K562 (cell line): ENCODE measurements around the gene POFUT2. TPM values are rescaled to one million over a fixed set of nuclear protein-coding genes. Genes with fewer than 3 reads are reported as not detected.
A peak's percentile ranks its signal among the peaks of the same experiment; 100 is the strongest.

Source experiments
- ATAC-seq: fragments of 200-7000 bp; cut with Tn5 transposase; 3 replicates; pipeline ENCODE4 v1.9.1; 2020; ENCODE audit warnings: moderate library complexity
- BruUV-seq: library from RNA; stranded (reverse); fragments of 400-500 nt; replicated peaks from 2 replicates; lab custom pipeline; 2021; lab: Mats Ljungman, UMichigan
- CTCF ChIA-PET: fragments of 300-600 bp; formaldehyde crosslinking; extraction: SDS; loops from one replicate; lab custom pipeline; 2021; ENCODE audit warnings: low intra/inter-chr PET ratio; lab: Yijun Ruan, JAX
- POLR2A ChIA-PET: fragments of 300-600, 350-650 bp; sonication (Branson Sonifier 250); formaldehyde crosslinking; extraction: SDS; loops from one replicate; lab custom pipeline; 2021; ENCODE audit warnings: antibody characterized with exemption, inconsistent platforms; lab: Yijun Ruan, JAX
- DNase-seq, 4 experiments: peaks; one replicate each; pipeline versions ENCODE4 v3.0.0 to v3.0.0-alpha.2; 2011 to 2018; ENCODE audit warnings: low spot score in 3 of 4, mixed read lengths in 3 of 4; ENCODE audit errors: extremely low read depth in 1 of 4
- FAIRE-seq: peaks from 2 replicates; lab custom pipeline; 2011; peaks lifted over from hg19 to GRCh38; lab: Jason Lieb, UNC
- H2AFZ ChIP-seq: 2 replicates; pipeline ENCODE4 v1.6.0; 2011; ENCODE audit warnings: low read depth, low read length, control low read depth, inconsistent platforms
- H3K27ac ChIP-seq: fragments of 200-600 bp; 3 replicates; pipeline ENCODE4 v1.8.0; 2011; ENCODE audit warnings: low read depth, mild to moderate bottlenecking, control low read depth, inconsistent platforms, low read length, moderate library complexity, mixed read lengths; ENCODE audit errors: extremely low read depth
- H3K27me3 ChIP-seq, 2 experiments: fragments of 300-600 bp in 1 of 2; 2 replicates in 1 of 2; 3 replicates in 1 of 2; pipeline versions ENCODE4 v1.6.0 to v1.8.0; 2011; ENCODE audit warnings: inconsistent platforms in 2 of 2, low read length in 2 of 2, mild to moderate bottlenecking in 1 of 2, mixed read lengths in 1 of 2, moderate library complexity in 1 of 2; ENCODE audit not compliant: control insufficient read depth in 2 of 2, insufficient read depth in 2 of 2
- H3K36me3 ChIP-seq: fragments of 300-600 bp; 3 replicates; pipeline ENCODE4 v1.8.0; 2011; ENCODE audit warnings: mild to moderate bottlenecking, low read length, inconsistent platforms; ENCODE audit not compliant: control insufficient read depth, insufficient read depth
- H3K4me1 ChIP-seq, 2 experiments: fragments of 200-600 bp in 1 of 2; replicated peaks in 1 of 2; 2 replicates in 1 of 2; 3 replicates in 1 of 2; pipeline versions ENCODE4 v1.5.1 to v1.8.0; 2011; ENCODE audit warnings: inconsistent platforms in 2 of 2, low read length in 2 of 2, mild to moderate bottlenecking in 1 of 2, mixed read lengths in 1 of 2, moderate library complexity in 1 of 2; ENCODE audit not compliant: control insufficient read depth in 2 of 2, insufficient read depth in 2 of 2
- H3K4me2 ChIP-seq: 2 replicates; pipeline ENCODE4 v1.6.1; 2011; ENCODE audit warnings: low read length, control low read depth, inconsistent platforms, mixed read lengths; ENCODE audit not compliant: insufficient read depth
- H3K4me3 ChIP-seq: fragments of 200-600 bp; sonication (generic), shearing (Covaris generic); 2 replicates; pipeline ENCODE4 v1.5.1; 2016; ENCODE audit warnings: control low read depth, inconsistent platforms
- H3K79me2 ChIP-seq: fragments of 200-600 bp; 3 replicates; pipeline ENCODE4 v1.8.0; 2011; ENCODE audit warnings: low read length, inconsistent platforms; ENCODE audit not compliant: control insufficient read depth, insufficient read depth
- H3K9ac ChIP-seq, 2 experiments: 2 replicates each; pipeline versions ENCODE4 v1.6.0 to v1.6.1; 2011; ENCODE audit warnings: low read depth in 2 of 2, low read length in 2 of 2, control low read depth in 1 of 2, inconsistent platforms in 1 of 2, mild to moderate bottlenecking in 1 of 2, mixed read lengths in 1 of 2; ENCODE audit not compliant: insufficient read depth in 1 of 2
- H3K9me1 ChIP-seq: one replicate; pipeline ENCODE4 v1.6.0; 2011; ENCODE audit warnings: inconsistent platforms, mild to moderate bottlenecking, low read length, moderate library complexity; ENCODE audit not compliant: control insufficient read depth, insufficient read depth
- H3K9me3 ChIP-seq: replicated peaks from 2 replicates; pipeline ENCODE4 v1.5.1; 2011; ENCODE audit warnings: low read depth, low read length, inconsistent platforms; ENCODE audit not compliant: control insufficient read depth, insufficient read depth
- H4K20me1 ChIP-seq: replicated peaks from 2 replicates; pipeline ENCODE4 v1.6.1; 2011; ENCODE audit warnings: low read length, inconsistent platforms, mixed read lengths; ENCODE audit not compliant: control insufficient read depth, insufficient read depth
- CREB1 ChIP-seq, 2 experiments: sonication (generic) in 1 of 2; formaldehyde crosslinking in 1 of 2; IDR thresholded peaks; 2 replicates each; pipeline versions ENCODE4 v1.6.1 to v1.8.0; 2012 to 2022; ENCODE audit warnings: inconsistent platforms in 1 of 2, mild to moderate bottlenecking in 1 of 2, missing genetic modification reagents in 1 of 2, moderate library complexity in 1 of 2
- PTTG1 ChIP-seq: fragments of 450-650 bp; IDR thresholded peaks from 2 replicates; pipeline ENCODE4 v1.6.1; 2016; ENCODE audit warnings: low read depth, mild to moderate bottlenecking, missing genetic modification characterization, missing compliant biosample characterization
- RAD21 ChIP-seq, 2 experiments: fragments of 250-450 bp in 1 of 2; fragments of 450-650 bp in 1 of 2; sonication (Bioruptor Pico) in 1 of 2; formaldehyde crosslinking in 1 of 2; IDR thresholded peaks in 1 of 2; conservative IDR thresholded peaks in 1 of 2; 2 replicates each; pipeline versions ENCODE4 v1.4.0 to v1.8.0; 2020 to 2022; ENCODE audit warnings: mild to moderate bottlenecking in 2 of 2, moderate library complexity in 1 of 2
- SRF ChIP-seq, 2 experiments: fragments of 250-450, 450-650 bp in 1 of 2; sonication (Bioruptor Pico) in 1 of 2; sonication (generic) in 1 of 2; formaldehyde crosslinking; IDR thresholded peaks; 2 replicates each; pipeline versions ENCODE4 v1.5.0 to v1.5.1; 2020 to 2022; ENCODE audit warnings: mild to moderate bottlenecking in 1 of 2, missing genetic modification reagents in 1 of 2
- XRCC5 ChIP-seq: fragments of 200-400 bp; formaldehyde crosslinking; IDR thresholded peaks from 2 replicates; pipeline ENCODE4 v1.6.1; 2017; ENCODE audit warnings: low read depth, mild to moderate bottlenecking, low read length
- YY1 ChIP-seq, 3 experiments: IDR thresholded peaks; 2 replicates each; pipeline ENCODE4 v1.6.1; 2011; ENCODE audit warnings: low read length in 2 of 3, mild to moderate bottlenecking in 2 of 3, moderate library complexity in 2 of 3, borderline replicate concordance in 1 of 3, control low read depth in 1 of 3, low read depth in 1 of 3; ENCODE audit not compliant: insufficient read depth in 3 of 3, insufficient replicate concordance in 2 of 3, control insufficient read depth in 1 of 3, insufficient read length in 1 of 3; ENCODE audit errors: extremely low read depth in 1 of 3
- ZFP36 ChIP-seq: fragments of 150-350 bp; IDR thresholded peaks from 2 replicates; pipeline ENCODE4 v1.6.1; 2018; ENCODE audit warnings: low read length, low read depth; ENCODE audit not compliant: partially characterized antibody
- ZNF239 ChIP-seq: fragments of 250-450 bp; sonication (Bioruptor Pico); IDR thresholded peaks from 2 replicates; pipeline ENCODE4 v1.4.0; 2020; ENCODE audit warnings: mild to moderate bottlenecking
- WGBS: fragments of 100-300 bp; shearing (Covaris generic); methylation state at CpG from one replicate; pipeline ENCODE4 v1.1.6; 2016; ENCODE audit warnings: low coverage, mixed read lengths; ENCODE audit not compliant: insufficient coverage; ENCODE audit errors: missing lambda C conversion rate; 5-methylcytosine and 5-hydroxymethylcytosine counted together
- in situ Hi-C: fragments of 300-500 bp; cut with MboI; formaldehyde crosslinking; loops from 4 replicates; pipeline ENCODE4 v1.15.0; 2018; ENCODE audit warnings: inconsistent platforms, mixed read lengths
- intact Hi-C: fragments of 100-400 bp; cut with micrococcal nuclease; formaldehyde crosslinking; loops from 2 replicates; pipeline ENCODE4 v1.14.2; 2022
- polyA plus RNA-seq, 8 experiments: library from polyadenylated mRNA; depleted of rRNA in 4 of 8; stranded (reverse) in 5 of 8; unstranded in 3 of 8; fragments of >200 nt; fragmentation: Nextera tagmentation in 2 of 8; fragmentation: Illumina TruSeq in 1 of 8; extraction: Ambion mirVana in 2 of 8; extraction: Trizol in 1 of 8; gene quantifications; 2 replicates each; pipeline versions ENCODE4 v1.2.1 to v1.2.3, GENCODE V29; 2011 to 2014; ENCODE audit warnings: inconsistent platforms in 1 of 8, missing spikeins in 1 of 8
- total RNA-seq, 7 experiments: library from RNA; depleted of rRNA in 6 of 7; stranded (reverse); fragments of >200 nt in 6 of 7; fragmentation: Illumina TruSeq in 2 of 7; extraction: Trizol in 2 of 7; gene quantifications; 2 replicates each; pipeline versions ENCODE4 v1.2.1 to v1.2.3, GENCODE V29; 2011 to 2021; ENCODE audit warnings: low replicate concordance in 1 of 7
- TF ChIP-seq, protein P1 (sequence below): fragments of 450-650 bp; IDR thresholded peaks from 2 replicates; pipeline ENCODE4 v1.6.1; 2016; ENCODE audit warnings: missing biosample characterization, missing genetic modification characterization
- TF ChIP-seq, protein P2 (sequence below): fragments of 250-450 bp; sonication (Bioruptor Pico); IDR thresholded peaks from 2 replicates; pipeline ENCODE4 v1.5.0; 2021; ENCODE audit warnings: mild to moderate bottlenecking, moderate library complexity
- TF ChIP-seq, protein P3 (sequence below), 3 experiments: fragments of 200-800 bp in 1 of 3; sonication (Bioruptor generic) in 1 of 3; sonication (generic) in 1 of 3; formaldehyde crosslinking in 1 of 3; IDR thresholded peaks; 2 replicates each; pipeline versions ENCODE4 v1.6.1 to v1.8.0; 2016 to 2022; ENCODE audit warnings: mild to moderate bottlenecking in 2 of 3, missing compliant biosample characterization in 2 of 3, missing genetic modification characterization in 2 of 3, missing genetic modification reagents in 1 of 3
- TF ChIP-seq, protein P4 (sequence below): fragments of 450-650 bp; IDR thresholded peaks from one replicate; pipeline ENCODE4 v1.6.1; 2018; ENCODE audit warnings: mild to moderate bottlenecking, moderate library complexity; ENCODE audit not compliant: partially characterized antibody

Gene POFUT2
- total and polyA plus RNA-seq, 9 of the 15 experiments (the other 6 are each of a cell fraction or from before 2014, with no cell fraction given): 1.1 to 24.2 (median 11.0) TPM

DNA sequence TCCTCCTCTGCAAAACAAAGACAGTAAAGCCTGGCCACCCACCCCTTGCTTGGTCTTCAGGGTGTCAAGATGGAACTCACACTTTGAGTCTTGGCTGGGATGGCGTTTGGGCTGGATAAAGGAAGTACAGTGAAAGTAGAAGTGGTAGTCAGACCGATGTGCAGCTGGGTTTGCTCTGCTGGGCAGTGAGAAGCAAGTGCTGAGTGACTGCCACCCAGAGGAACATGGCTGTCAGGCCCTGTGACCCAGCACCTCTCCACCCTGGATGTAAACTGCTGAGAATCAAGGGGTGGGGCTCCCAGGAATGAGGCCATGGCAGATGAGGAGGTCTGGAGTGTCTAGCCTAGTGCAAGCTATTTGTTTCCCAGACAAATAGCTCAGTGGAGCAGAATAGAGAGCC is 51.2 kb downstream of the POFUT2 start:
- 4% methylated on average over 2 of the region's 2 CpGs for WGBS
- POLR2A ChIA-PET: interaction anchor here (0.6 to 1.7 kb wide), 4 partner anchors 9 to 1292 kb away, joined by 3 to 4 read pairs (median 3); no protein-coding TSS in a partner anchor
- H3K27ac ChIP-seq: no peak overlapping the region
- H3K9ac ChIP-seq: no peak overlapping the region
- no peaks in the 10 kb centered on the region for H4K20me1 ChIP-seq
- BruUV-seq: no TSS peak
- H3K79me2 ChIP-seq: no peaks in the 10 kb centered on the region
- FAIRE-seq (no peak), DNase-seq (no peak), ATAC-seq (peak; percentile 75)
- H3K36me3 ChIP-seq: no peaks in the 10 kb centered on the region
- in situ Hi-C loops: no loop called here
- no peaks in the 10 kb centered on the region for H3K9me1 ChIP-seq
- peaks cover 0 to 9% of the 10 kb centered on the region in 2 experiments; a peak in 1 of 5 replicates for H3K4me1 ChIP-seq
- H3K9me3 ChIP-seq: no peaks in the 10 kb centered on the region
- no peak overlapping the region for H2AFZ ChIP-seq
- intact Hi-C loops: no loop called here
- H3K4me3 ChIP-seq: no peak overlapping the region
- no peak overlapping the region for H3K4me2 ChIP-seq
- H3K27me3 ChIP-seq: peaks cover 37 to 39% of the 10 kb centered on the region in 2 experiments; a peak in 4 of 5 replicates
- CTCF ChIA-PET: no interaction called here
- TF ChIP-seq ZNF239 (CRISPR knock-in tag) (no peak), RAD21 (CRISPR knock-in tag; conservative IDR thresholded peaks at IDR 0.05 in 1 of 2, IDR thresholded peaks at IDR 0.05 in 1 of 2) (peak in 1 of 2 experiments; percentile 40; a peak in 1 of 4 replicates), ZFP36 (peak; percentile 12), XRCC5 (no peak), PTTG1 (tag) (no peak), SRF (CRISPR knock-in tag; IDR thresholded peaks at IDR 0.05) (peak in 1 of 2 experiments; percentile 88; a peak in 1 of 4 replicates), CREB1 (IDR thresholded peaks at IDR 0.05) (no peak), CREB1 (CRISPR knock-in tag; IDR thresholded peaks at IDR 0.05) (no peak), YY1 (IDR thresholded peaks at IDR 0.05; ENCODE audit: borderline replicate concordance in 1 of 3, control insufficient read depth in 1 of 3, extremely low read depth in 1 of 3, insufficient read depth in 3 of 3, insufficient read length in 1 of 3, insufficient replicate concordance in 2 of 3, low read depth in 1 of 3, low read length in 2 of 3) (peak in 1 of 3 experiments; percentile 11)
- TF ChIP-seq, protein P1, sequence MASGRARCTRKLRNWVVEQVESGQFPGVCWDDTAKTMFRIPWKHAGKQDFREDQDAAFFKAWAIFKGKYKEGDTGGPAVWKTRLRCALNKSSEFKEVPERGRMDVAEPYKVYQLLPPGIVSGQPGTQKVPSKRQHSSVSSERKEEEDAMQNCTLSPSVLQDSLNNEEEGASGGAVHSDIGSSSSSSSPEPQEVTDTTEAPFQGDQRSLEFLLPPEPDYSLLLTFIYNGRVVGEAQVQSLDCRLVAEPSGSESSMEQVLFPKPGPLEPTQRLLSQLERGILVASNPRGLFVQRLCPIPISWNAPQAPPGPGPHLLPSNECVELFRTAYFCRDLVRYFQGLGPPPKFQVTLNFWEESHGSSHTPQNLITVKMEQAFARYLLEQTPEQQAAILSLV (tag): no peak
- TF ChIP-seq, protein P2, sequence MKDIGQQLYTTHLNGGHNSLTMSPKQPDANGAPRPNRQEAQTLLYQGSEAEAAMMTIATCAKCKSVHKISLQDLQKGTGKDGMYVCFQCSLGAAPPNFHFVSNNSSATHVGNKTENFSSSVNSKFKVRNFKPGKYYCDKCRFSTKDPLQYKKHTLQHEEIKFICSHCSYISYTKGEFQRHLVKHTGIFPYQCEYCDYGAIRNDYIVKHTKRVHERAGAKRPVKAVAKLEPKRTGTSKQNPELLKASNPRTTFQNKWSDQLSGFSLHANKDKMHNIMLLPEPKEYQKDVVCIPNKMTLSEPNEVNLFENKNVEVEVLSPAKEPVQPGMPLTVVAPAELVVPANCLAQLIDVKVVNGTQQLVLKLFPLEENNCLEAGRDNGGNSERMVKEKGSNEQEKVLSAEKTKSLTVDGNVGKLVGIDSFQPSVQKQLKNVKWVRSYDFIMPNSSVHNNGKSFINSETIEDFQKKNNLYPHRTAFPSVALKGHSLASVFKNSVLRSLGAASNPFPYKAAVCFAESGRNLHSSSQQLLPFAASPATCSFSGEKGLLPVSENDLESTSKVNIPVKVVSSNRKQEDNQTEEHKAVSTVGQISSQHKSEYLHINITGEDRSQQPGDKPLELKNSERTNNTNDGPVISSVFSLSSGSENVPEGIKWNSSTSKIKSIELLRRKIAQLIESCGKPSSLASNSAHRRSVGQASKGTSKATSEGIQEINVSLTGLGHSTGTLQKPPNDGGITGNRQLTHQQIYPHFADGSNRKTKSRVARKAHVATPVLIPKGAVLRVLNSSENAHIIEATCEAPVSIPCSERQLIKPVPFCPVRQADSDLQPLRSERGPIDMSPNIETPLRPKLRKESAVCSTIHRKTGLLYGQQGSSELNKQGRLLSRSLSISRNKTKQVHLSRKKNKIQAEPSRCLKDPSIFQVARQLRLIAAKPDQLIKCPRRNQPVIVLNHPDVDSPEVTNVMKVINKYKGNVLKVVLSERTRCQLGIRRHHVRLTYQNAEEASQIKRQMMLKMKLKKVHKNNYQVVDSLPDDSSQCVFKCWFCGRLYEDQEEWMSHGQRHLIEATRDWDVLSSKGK (CRISPR knock-in tag): no peak
- TF ChIP-seq, protein P3, sequence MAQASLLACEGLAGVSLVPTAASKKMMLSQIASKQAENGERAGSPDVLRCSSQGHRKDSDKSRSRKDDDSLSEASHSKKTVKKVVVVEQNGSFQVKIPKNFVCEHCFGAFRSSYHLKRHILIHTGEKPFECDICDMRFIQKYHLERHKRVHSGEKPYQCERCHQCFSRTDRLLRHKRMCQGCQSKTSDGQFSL (CRISPR knock-in tag; IDR thresholded peaks at IDR 0.05): no peak
- TF ChIP-seq, protein P3 (tag; IDR thresholded peaks at IDR 0.05): no peak
- TF ChIP-seq, protein P4, sequence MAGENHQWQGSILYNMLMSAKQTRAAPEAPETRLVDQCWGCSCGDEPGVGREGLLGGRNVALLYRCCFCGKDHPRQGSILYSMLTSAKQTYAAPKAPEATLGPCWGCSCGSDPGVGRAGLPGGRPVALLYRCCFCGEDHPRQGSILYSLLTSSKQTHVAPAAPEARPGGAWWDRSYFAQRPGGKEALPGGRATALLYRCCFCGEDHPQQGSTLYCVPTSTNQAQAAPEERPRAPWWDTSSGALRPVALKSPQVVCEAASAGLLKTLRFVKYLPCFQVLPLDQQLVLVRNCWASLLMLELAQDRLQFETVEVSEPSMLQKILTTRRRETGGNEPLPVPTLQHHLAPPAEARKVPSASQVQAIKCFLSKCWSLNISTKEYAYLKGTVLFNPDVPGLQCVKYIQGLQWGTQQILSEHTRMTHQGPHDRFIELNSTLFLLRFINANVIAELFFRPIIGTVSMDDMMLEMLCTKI: no peak
